Embryonic facial prominence (tissue), 1 donor: ENCODE results near the gene PSMC2.
"Not testable (repeated sequence)": the region's sequence is repeated elsewhere in the genome, so short reads cannot be mapped to it uniquely, and the experiment has no call there.

Experiments
- DNase-seq: peaks from one replicate; pipeline ENCODE4 v3.0.0-alpha.2; 2016; ENCODE audit errors: extremely low spot score

The PSMC2 gene

GRCh38 chr7:103379270-103379975 lies 32.0 kb downstream of the PSMC2 start:
- no peak for DNase-seq

GRCh38 chr7:103380395-103381191 lies 33.1 kb downstream of the PSMC2 start:
- no peak for DNase-seq

GRCh38 chr7:103381280-103382031 lies 34.0 kb downstream of the PSMC2 start:
- DNase-seq = no peak

- no peak for DNase-seq
Measured at GRCh38 chr7:103382032-103382402, 34.6 kb downstream of the PSMC2 start.

GRCh38 chr7:103387242-103387641 lies 39.8 kb downstream of the PSMC2 start:
- DNase-seq = no peak

- no peak for DNase-seq
Measured at GRCh38 chr7:103388469-103389140, 41.2 kb downstream of the PSMC2 start.

GRCh38 chr7:103389263-103389662 lies 41.8 kb downstream of the PSMC2 start:
- no peak for DNase-seq

- no peak for DNase-seq
Measured at GRCh38 chr7:103391150-103391549, 43.7 kb downstream of the PSMC2 start.

GRCh38 chr7:103391976-103392375 lies 44.5 kb downstream of the PSMC2 start:
- DNase-seq = no peak

- DNase-seq = no peak
Measured at GRCh38 chr7:103394566-103394965, 47.1 kb downstream of the PSMC2 start.

- DNase-seq = no peak
Measured at GRCh38 chr7:103395071-103395470, 47.6 kb downstream of the PSMC2 start.

GRCh38 chr7:103396471-103396870 lies 49.0 kb downstream of the PSMC2 start:
- no peak for DNase-seq

- DNase-seq = no peak
Measured at GRCh38 chr7:103398483-103399127, 51.2 kb downstream of the PSMC2 start.

- not testable (repeated sequence) for DNase-seq
Measured at GRCh38 chr7:103399687-103400086, 52.2 kb downstream of the PSMC2 start.

GRCh38 chr7:103405789-103406613 lies 58.6 kb downstream of the PSMC2 start:
- DNase-seq = not testable (repeated sequence)

GRCh38 chr7:103412151-103412550 lies 64.7 kb downstream of the PSMC2 start:
- no peak for DNase-seq

- no peak for DNase-seq
Measured at GRCh38 chr7:103413407-103413806, 66.0 kb downstream of the PSMC2 start.

- no peak for DNase-seq
Measured at GRCh38 chr7:103418241-103418640, 70.8 kb downstream of the PSMC2 start.
